Hematopoietic multipotent progenitor cell (in vitro differentiated cells): ENCODE measurements around the gene DYNLL1. TPM values are rescaled to one million over a fixed set of nuclear protein-coding genes. Genes with fewer than 3 reads are reported as not detected.
A peak's percentile ranks its signal among the peaks of the same experiment; 100 is the strongest.
"Not testable (repeated sequence)": the region's sequence is repeated elsewhere in the genome, so short reads cannot be mapped to it uniquely, and the experiment has no call there.

ENCODE experiments used
- DNase-seq, 3 donors: peaks; one replicate each; pipeline ENCODE4 v3.0.0-alpha.2; 2011 to 2015; ENCODE audit warnings: low read depth in 2 of 3, low spot score in 2 of 3
- total RNA-seq: library from RNA; depleted of rRNA; stranded (reverse); fragments of >200 nt; gene quantifications from one replicate; pipeline ENCODE4 v1.2.3, GENCODE V29; 2012

The DYNLL1 gene
- total RNA-seq, 1 donor: 233 TPM

DNA sequence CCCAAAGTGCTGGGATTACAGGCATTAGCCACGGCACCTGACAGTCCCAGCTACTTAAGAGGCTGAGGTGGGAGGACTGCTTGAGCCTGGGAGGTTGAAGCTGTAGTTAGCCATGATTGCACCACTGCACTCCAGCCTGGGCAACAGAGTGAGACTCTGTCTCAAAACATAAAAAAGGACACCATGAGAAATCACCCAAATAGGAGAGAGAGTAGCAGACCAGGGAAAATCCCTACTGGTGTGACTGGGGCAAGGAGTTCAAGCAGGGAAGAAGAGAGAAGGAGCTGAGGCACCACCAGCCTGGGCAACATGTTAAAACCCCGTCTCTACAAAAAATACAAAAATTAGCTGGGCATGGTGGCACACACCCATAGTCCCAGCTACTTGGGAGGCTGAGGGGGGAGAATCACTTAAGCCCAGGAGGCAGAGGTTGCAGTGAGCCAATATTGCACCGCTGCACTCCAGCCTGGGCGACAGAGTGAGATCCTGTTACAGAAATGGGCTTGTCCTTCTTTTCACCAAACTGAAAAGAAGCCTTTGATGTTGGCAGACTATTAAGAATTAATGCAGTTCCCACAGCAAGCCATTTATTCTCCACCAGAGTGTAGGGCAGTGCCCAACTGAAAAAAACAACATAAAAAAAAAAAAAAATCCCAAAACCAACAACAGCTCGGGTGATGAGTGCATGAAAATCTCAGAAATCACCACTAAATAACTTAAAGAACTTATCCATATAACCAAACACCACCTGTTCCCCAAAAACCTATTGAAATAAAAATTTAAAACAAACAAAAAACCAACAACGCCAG, 21.9 kb upstream of the DYNLL1 start:
- no peak for DNase-seq

DNA sequence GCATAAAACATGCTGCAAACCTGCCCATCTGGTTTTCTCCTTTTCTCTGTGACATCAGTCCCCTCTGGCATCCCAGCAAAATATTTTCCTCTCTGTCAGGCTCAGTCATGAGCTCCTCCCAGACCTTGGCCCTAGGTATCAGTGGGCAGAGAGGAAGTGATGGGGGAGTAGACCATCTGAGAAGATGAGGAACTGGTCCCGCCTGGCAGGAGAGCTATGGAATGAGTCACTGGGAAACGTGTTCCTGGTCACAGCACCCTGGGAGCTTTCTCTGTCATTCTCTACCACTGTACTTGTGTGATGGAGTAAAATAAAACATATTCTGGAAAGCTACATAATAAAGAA, 21.3 kb upstream of the DYNLL1 start:
- no peak for DNase-seq

DNA sequence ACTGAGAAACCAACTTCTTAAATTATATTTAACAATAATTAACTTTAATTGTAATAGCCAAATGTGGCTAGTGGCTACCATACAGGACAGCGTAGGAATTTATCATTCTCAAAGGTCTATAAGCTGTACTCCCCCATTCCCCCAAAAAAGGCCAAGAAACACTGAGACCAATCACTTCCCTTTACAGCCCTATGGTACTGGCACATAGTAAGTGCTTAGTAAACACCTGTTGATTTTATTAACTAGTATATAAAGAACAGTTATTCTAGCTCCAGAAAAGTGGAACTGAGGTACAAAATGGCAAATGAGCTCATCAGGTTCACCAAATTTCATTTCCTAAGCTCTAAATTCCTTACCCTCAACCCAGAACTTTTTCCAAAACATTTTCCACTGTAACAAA, 20.3 kb upstream of the DYNLL1 start:
- no peak for DNase-seq

DNA sequence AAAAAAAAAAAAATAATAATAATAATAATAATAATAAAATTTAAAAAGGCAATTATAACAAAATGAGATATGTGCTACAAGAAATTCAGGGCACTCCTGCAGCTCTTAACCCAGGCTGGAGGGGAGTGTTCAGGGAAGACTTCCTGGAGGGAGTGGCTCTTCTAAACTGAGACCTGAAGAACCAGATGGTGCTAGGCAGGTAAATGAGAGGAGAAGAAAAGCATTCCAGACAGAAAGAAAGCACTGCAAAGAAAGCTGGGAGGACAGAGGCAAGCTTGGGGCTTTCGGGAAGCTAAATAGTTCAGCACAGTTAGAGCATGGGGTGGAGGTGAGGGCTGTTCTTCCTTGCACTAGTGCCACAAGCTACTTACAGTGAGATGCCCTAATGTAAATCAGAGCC, 16.5 kb upstream of the DYNLL1 start:
- no peak for DNase-seq

DNA sequence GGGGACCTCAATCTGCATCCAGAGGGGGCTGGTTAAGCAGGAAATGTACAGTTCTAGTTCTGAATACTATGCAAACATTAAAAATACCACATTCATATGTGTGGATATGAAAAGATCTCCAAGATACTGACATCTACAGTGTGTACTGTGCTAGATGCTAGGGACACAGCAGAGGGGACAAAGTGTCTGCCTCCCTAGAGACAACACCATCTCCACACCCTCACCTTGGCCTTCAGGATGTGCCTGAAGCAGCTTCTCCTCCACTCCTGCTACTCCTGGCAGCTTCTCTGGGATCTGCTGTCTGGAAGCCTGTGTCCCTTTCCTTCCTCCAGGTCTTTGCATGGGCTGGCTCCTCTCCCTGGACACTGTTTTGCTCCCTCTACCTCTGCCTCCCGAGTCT, 15.7 kb upstream of the DYNLL1 start:
- no peak for DNase-seq

DNA sequence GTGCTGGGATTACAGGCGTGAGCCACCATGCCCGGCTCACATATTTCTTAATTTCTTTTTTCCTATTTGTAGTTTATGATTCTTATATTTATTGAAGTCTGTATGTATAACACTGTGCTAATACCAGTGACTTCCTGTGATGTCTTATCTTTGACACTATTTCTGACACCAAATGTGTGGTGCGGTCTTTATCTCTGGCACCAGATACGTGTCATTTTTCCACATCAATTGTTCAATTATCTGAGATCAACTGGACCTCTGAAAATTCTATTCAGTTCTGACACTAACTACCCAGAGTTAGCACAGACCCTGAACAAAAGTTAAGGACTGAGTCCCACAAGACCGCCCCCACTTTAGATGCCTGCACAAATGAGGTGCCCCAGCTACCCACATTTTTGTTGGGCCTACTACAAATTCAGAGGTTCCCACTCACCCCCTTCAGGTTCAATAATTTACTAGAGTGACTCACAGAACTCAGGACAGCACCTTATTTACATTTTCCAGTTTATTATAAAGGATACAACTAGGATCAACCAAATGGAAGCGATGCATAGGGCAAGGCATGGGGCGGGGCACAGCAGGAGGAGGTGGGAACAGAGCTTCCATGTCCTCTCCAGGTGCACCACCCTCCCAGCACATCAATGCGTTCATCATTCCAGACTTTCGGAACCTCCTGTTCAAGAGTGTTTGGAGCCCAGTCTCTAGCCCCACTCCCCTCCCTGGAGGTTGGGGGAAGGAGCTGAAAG, 14.7 kb upstream of the DYNLL1 start:
- DNase-seq: peak in 1 of 3 donors; percentile 23

DNA sequence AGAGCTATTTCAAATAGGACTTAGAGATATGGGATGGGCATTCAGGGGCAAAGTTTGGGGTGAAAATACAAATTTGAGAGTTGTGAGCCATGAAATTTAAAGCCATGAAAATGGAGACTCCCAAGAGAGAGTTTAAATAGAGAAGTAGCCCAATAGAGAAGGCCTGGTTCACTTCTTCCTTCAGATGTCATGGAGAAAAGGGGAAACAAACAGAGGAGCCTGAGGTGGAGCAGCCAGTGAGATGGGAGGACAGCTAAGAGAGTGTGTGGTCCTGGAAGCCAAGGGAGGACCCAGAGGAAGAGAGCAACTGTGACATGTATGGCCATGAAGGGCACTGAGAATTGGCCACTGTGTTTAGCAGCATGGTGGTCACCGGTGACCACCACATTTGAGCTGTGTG, 12.3 kb upstream of the DYNLL1 start:
- no peak for DNase-seq

GRCh38 chr12:120485961-120486881, 9.7 kb upstream of the DYNLL1 start:
- DNase-seq: no peak

DNA sequence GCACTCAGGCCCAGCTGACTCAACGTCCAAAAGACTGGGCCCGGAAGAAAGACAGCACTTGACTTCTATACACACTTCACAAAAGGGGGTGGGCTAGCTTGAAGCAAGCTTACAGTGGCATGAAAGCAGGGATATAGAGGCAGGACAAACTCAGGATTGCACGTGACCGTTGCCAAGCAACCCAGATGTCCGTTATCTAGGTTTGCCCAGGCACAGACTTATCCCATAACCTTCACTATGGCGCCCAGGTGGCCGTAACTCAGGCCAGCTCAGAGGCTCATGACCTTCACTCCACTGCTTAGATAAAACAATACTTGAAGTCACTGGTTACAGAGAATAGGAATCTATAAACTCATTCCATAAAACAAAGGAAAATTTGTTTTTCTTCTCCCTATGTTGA, 8.4 kb upstream of the DYNLL1 start:
- not testable (repeated sequence) for DNase-seq

- no peak for DNase-seq
Measured at GRCh38 chr12:120488057-120488640, 7.8 kb upstream of the DYNLL1 start.

DNA sequence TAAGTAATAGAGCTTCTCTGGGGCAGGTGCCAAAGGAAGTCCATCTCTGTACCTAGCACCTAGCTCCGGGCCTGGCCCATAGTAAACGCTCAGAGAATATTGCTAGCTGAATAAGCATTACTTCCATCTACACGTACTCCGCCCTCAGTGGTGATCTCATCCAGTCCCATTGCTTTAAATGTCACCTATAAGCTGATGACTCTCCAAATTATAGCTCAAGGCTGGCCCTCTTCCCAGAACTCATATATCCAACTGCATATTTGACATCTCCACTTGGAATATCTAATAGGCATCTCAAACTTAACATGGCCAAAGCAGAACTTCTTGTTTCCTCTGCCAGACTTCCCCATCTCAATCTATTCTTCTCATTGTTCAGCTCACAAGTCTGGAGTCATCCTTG, 6.9 kb upstream of the DYNLL1 start:
- no peak for DNase-seq

DNA sequence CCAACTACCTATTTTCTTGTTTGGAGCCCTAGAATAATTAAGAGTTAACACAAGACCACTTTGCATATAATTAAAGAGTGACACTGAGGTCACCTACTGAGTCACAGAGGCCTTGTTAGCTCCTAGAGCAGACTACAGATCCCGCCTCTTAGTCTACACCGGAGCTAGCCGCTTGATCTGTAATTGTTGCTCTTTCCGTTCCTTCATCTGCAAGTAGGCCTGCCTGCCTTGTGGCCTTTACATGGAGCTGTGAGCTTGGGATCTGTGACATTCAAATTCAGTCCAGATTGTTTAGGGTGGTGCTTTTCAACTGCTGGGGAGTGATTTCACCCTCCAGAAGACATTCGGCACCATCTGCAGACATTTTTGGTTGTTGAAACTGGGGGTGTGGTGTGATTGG, 5.6 kb upstream of the DYNLL1 start:
- no peak for DNase-seq

DNA sequence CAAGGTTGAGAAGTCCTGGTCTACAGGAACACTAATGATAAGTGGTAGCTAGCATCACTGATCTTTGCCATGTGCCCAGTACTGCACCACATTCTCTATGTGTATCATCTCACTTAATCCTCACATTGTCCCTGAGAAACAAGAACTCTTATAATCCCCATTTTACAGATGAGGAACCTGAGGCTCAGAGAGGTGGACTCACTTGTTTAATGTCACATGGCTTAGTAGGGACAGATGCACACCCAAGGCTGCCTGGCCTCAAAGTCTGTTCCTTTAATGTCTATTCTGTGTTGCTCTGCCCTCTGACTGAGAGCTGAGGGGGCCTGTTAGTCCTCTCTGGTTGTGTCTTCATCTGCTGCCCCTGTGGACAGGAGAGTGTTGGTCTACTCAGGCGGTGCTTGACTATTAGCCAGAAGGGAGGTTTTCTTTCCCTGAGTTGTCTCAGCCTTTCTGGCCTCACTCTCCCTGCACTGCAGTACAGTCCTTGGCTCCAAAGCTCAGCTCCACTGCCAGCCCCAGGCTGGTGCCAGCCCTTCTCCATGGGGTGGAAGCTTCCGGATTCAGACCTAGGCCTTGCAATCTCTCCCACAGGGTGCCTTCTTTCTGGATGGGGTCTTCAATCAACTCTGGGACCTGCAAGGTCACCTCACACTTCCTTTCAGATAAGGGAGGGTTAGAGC, 4.9 kb upstream of the DYNLL1 start:
- no peak for DNase-seq

- no peak for DNase-seq
Measured at GRCh38 chr12:120495186-120495730, 655 bp upstream of the DYNLL1 start.

GRCh38 chr12:120496413-120497340, 764 bp downstream of the DYNLL1 start:
- DNase-seq: peak; percentile 18 to 74 (median 68)

DNA sequence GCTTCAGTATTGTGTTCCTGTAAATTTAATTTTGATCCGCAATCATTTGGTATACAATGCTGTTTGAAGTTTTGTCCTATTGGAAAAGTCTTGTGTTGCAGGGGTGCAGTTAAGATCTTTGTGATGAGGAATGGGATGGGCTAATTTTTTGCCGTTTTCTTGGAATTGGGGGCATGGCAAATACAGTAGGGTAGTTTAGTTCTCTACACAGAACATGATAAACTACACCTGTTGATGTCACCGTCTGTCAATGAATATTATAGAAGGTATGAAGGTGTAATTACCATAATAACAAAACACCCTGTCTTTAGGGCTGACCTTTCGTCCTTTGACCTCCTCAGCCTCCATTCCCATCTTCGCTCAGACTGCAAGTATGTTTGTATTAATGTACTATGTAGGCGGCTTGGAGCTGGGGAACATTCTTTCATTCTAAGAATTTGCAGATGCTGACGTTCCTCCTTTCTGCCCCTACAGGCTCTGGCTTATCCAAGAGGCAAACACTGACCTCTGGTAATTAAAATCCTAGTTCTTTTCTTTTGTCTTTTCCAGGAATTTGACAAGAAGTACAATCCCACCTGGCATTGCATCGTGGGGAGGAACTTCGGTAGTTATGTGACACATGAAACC, 1.7 kb downstream of the DYNLL1 start:
- no peak for DNase-seq

DNA sequence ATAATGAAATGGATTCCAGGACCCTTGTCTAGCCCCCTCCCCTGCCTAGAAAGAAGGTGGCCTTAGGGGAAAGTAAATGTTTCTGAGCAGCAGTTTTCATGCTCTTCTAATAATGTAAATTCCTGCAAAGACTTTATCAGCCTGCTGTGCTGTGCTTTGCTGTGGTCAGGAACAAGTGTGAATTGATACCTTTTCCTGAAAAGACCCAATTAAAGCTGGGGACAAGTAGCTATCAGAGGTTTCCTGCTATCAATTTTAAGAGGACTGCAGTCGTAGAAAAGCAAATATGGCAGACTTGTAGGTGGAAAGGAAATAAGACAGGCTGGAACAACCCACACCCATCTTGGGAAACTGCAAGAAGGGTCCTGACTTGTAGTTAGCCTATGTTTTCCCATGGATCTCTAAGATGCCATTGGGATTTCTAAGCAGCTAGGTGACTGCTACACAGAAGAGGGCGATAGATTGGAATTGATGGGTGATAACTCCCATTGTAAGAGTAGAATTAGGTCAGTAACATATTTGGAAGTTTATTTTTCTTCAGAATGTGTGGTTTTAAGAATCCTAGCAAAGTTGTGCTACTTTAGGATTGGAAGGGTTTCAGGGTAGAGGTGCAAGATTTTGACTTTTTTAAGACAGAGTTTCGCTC, 3.1 kb downstream of the DYNLL1 start:
- DNase-seq: no peak

- DNase-seq: peak in 1 of 3 donors; percentile 33
Measured at GRCh38 chr12:120500581-120500980, 4.7 kb downstream of the DYNLL1 start.
